OCI-LY7 (cell line): ENCODE measurements around the gene TGM6.

Source experiments
- EZH2phosphoT487 ChIP-seq: fragments of 200-600 bp; sonication (generic); IDR thresholded peaks from 2 replicates; pipeline ENCODE4 v1.6.1; 2018; ENCODE audit warnings: low read depth, borderline replicate concordance, mild to moderate bottlenecking, mixed run types, antibody characterized with exemption, low read length, moderate library complexity, mixed read lengths
- TF ChIP-seq, protein P1 (sequence below): fragments of 200-600 bp; sonication (generic); conservative IDR thresholded peaks from 2 replicates; pipeline ENCODE4 v1.5.1; 2014; ENCODE audit warnings: mild to moderate bottlenecking, antibody characterized with exemption, low read length, moderate library complexity, mixed read lengths

DNA sequence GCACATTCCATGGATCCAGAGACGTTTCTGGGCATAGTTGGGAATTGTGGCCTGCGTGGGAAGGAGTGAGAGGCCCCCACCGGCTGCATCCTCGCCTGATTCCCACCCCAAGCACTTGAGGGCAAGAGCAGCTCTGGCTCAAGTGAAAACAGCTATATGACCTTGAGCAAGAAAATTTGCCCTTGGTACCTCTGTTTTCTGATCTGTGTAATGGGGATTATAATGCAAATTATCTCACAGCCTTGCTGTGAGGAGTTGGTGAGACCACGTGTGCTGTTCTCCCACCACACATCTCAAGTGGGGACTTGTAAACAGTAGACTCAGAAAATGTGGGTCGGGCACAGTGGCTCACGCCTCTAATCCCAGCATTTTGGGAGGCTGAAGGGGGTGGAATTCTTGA lies 602 bp downstream of the TGM6 start:
- TF ChIP-seq, protein P1, sequence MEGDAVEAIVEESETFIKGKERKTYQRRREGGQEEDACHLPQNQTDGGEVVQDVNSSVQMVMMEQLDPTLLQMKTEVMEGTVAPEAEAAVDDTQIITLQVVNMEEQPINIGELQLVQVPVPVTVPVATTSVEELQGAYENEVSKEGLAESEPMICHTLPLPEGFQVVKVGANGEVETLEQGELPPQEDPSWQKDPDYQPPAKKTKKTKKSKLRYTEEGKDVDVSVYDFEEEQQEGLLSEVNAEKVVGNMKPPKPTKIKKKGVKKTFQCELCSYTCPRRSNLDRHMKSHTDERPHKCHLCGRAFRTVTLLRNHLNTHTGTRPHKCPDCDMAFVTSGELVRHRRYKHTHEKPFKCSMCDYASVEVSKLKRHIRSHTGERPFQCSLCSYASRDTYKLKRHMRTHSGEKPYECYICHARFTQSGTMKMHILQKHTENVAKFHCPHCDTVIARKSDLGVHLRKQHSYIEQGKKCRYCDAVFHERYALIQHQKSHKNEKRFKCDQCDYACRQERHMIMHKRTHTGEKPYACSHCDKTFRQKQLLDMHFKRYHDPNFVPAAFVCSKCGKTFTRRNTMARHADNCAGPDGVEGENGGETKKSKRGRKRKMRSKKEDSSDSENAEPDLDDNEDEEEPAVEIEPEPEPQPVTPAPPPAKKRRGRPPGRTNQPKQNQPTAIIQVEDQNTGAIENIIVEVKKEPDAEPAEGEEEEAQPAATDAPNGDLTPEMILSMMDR, result no peak
- TF ChIP-seq EZH2phosphoT487, result no peak
